Jurkat, Clone E6-1 (cell line): ENCODE data around the gene TMIE.
A peak's percentile ranks its signal among the peaks of the same experiment; 100 is the strongest.

Experiments used
- DNase-seq: peaks from one replicate; pipeline ENCODE4 v3.0.0-alpha.2; 2011; ENCODE audit warnings: low read depth, low spot score
- H3K4me3 ChIP-seq: 2 replicates; pipeline ENCODE4 v1.5.1; 2011; ENCODE audit warnings: mild to moderate bottlenecking, low read length, control low read depth, moderate library complexity

The TMIE gene

DNA sequence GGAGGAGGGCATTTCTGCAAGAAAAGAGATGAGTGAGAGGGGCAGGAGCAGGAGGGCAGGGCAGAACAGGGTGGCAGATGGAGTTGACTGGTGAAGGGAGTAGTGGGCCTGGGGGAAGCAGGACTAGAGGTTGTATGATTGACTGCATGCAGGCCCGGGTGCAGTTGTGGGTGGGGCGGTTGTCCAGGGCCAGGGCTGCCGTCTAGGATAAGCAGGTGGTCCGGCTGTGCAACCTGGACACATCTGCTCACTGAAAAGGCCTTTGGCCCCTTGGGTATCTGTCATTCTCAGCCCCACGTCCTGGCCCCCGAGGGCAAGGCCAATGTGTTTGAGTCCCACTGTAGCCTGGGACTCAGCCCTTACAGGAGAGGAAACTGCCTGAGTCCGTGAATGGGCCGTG, 33.1 kb upstream of the TMIE start:
- no peak for DNase-seq
- H3K4me3 ChIP-seq, result no peak overlapping the region

DNA sequence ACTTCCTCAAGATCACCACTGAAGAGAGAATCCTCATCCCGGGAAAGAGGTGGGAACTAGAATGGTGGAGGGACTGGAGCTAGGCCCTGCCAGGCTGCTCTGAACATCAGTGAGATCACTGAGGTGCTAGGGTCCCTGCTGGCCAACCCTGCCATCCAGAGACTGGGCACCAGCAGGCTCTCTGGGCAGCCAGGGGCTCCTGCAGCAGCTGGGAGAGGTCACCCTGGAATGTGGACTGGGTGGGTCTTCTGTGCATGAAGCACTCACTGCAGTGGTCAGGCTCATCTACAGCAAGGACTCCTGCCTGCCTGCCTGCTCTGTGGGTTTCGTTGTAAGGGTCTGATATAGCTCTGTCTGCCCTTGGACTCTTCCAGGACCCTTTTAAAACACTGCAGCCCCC, 32.6 kb upstream of the TMIE start:
- DNase-seq, result no peak
- H3K4me3 ChIP-seq, result no peak overlapping the region

DNA sequence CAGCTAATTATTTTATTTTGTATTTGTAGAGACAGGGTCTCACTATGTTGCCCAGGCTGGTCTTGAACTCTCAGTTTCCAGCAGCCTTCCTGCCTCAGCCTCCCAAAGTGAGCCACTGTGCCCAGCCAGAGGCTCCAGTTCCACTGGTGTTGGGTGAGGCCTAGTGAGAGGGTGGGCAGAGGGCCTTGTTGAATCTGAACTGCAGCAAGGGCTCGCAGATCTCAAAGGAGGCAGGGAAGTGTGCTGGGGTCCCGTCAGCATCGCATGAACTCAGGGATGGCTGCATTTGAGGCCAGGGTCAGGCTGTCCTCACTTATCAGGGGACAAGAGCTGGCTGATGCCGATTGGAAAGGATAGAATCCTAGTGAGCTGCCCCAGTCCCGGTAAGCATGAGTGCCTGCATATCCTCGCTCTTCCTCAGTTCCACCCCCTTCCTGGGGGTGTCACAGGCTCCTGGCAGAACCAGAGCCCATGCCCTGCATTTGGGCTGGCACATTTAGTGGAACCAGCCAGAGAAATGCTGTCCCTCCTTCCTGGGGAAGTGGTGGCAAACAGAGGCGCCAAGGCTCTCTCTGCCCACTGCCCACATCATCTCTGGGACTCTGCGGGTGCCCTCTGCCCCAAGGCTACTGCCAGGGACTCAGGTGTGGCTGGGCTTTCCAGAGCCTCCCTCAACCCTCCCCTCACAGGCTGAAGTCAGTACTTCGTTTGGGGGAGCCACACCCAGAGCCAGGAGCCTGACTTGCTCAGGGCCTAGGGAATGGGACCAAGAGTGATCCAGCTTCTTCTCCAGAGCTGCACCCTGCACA, 31.8 kb upstream of the TMIE start:
- no peak overlapping the region for H3K4me3 ChIP-seq
- DNase-seq, result no peak

DNA sequence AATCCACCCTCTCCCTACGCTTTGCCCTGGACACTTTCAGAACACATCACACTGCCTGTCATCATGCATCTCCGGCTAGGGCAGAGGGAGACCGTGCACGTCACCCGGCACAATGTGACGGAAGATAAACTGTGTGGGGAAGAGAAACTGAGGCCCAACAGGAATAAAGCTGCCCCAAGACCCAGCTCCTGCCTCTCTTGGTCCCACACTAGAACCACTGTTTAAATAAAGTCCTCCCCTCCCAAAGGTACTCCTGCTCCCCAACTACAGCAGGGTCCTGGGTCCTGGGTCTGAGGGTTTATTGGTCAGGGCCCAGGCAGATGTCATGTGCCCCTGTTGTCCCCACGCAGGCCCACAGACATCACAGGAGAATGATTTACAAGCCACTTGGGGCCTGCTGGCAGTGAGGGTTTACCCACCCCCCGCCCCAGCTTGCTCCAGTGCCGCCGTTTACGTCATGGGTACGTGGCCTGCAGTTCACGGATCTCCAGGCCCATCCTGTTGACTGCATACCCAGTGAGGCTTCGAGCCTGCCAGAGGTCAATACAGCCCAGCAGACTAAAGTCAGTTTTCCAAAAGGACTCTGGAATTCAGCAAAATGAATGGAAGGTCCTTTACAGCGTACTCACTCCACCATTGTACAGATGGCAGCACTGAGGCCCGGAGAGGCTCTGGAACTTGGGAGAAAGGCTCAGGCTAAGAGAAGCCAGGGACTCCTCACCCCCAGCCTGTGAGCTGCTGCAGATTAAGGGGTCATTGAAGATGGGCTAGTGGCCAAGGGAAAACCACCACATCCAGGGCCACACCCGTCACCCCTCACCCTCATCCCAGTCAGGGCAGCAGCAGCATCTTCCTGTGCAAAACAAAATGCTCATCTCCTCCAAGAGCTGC, 30.9 kb upstream of the TMIE start:
- no peak overlapping the region for H3K4me3 ChIP-seq
- DNase-seq, result no peak

DNA sequence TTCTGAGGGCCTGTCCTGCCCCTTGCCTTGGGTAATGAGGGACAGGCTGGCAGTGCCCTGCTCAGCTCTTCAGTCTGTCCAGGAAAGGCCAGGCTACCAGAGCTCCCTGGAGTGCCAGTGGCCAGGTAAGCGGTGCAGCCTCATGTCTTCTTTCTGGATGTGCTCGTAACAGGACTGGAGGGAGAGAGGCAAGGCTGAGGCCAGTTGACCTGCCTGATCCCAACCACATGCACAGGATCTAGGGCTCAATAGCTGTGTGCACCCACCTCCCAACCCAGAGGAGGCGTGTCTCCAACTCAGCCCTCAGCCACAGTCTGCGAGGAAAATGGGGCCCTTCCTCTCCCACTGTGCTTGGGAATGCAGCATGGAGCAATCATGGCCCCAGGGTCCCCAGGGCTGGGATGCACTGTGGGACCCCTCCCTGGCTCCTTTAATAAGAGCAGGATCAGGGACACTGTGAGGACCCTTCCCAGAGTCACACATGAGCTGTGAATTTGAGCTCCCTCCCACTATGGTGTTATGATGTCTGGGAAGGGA, 30.2 kb upstream of the TMIE start:
- DNase-seq, result no peak
- no peak overlapping the region for H3K4me3 ChIP-seq

DNA sequence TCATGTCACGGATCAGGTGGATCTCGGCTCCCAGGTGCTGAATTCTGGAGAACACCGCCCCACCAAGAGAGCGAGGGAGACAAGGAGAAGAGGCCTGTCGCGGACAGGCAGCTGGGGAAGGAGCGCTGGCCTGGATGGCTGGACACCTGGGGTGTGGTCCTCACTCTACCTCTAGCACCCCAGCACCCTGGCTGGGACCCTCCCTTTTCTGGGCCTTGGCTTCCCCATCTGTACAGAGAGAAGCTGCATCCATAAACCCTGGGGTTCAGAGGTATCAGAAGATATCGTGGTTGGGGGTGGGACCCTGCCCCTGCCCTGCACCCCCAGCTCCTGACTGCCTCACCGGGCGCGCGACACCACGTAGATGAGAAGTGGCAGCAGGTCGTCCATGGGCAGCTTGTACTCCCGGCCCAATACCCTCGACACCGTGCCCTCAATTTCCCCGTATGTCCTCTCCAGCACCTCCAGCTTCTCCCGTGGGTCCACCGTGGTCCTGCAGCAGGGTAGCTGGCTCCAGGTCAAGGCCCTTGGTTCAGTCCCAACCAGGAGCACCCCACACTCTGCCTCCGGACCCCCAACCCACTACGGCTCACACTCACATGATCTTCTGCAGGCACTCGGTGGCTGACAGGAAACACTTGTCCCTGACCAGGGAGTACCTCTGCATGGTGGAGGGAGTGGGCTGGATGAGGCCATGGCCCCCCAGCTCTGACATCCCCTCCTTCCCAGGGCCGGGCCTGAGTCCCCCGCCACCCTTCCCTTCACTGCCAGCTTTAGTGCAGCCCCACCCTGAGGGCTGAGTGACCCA, 29.4 kb upstream of the TMIE start:
- no peak for DNase-seq
- H3K4me3 ChIP-seq, result no peak overlapping the region

DNA sequence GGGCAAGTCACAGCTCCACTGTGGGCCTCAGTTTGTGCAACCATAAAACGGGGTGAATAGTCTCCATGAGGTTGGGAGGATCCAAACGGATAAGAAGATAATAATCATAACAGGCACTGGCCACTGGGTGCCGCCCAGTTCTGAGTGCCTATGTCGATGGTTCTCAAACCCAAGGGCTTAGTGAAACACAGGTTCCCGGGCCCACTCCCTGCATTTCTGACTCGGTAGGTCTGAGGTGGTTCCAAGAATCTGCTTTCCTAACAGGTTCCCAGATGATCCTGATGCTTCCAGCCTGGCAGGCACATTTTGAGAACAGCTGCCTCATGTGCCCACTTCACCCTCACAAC, 28.9 kb upstream of the TMIE start:
- no peak for DNase-seq
- no peak overlapping the region for H3K4me3 ChIP-seq

DNA sequence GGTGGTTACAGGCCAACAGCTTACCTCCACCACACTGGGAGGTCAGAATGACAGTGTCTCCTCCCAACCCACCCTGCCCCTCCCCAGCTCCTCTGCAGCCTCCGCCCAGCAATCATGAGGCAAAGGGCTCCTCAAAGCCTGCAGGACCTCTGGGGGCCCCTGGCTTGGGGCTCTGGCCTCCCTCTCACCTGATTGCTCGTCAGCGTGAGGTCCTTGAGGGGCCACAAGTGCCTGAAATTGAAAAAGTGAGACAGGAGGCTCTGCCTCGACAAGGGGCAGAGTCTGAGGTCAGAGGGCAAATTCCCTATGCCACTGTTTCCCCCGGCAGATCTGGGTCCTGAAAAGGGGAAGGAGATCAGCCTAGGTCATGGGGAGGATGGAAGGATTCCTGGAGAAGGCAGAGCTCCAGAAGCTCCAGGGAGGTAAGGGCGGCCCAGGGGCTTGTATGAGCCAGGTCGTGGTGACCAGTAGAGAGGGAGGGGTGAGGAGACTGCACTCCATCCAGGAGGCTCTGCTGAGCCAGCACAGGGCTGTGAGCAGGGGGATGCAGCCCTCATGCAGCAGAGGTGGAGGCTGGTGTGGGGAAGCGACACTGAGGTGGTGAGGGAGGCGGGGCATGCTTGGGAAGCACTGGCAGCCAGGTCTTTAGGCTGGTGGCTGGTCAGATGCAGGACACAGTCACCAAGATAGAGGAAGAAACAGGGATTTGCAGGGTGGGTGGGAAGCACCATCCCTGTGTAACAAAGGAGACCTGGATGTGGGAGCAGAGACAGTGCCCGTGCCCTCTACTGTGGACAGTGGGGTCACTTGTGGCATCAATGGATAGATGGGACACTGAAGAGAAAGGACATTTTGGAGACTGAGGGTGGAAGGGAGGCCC, 27.8 kb upstream of the TMIE start:
- no peak overlapping the region for H3K4me3 ChIP-seq
- DNase-seq, result no peak

DNA sequence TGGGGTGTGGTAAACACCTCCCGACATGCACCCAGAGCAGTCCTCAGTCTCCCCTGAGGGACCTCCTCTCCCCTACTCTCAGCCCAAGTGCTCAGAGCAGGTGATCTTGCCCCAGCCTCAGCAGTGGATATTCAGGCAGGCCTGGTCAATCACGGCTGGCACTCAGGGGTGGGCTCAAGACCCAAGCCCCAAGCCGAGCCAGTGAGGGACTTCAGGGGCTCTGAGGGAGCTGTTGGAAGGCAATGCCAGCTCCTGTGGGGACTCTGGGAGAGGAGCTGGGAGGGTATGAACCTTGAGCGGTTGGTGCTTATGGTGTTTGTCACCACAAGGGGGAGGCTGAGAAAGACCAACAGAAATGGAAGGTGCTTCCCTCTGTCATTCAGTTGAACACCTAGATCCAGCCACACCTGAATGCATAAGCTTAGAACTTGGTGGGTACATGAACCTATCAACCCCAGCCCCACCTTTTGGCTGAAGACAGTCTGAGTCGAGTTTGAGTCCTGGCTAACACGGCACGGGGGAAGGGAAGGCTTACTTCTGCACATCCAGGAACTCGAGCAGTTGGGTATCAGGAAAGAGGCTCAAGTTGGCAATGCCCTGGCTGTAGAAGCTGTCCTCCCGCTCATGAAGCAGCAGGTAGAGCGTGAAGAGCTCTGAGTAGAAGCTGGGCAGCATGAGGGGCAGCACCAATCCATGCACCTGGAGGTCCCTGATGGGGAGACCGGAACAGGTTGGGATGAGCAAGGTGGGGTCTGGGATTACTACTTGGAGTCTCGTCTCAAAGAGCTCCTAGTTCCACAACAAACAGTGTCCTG, 27.0 kb upstream of the TMIE start:
- peak; percentile 27 for DNase-seq
- no peak overlapping the region for H3K4me3 ChIP-seq

DNA sequence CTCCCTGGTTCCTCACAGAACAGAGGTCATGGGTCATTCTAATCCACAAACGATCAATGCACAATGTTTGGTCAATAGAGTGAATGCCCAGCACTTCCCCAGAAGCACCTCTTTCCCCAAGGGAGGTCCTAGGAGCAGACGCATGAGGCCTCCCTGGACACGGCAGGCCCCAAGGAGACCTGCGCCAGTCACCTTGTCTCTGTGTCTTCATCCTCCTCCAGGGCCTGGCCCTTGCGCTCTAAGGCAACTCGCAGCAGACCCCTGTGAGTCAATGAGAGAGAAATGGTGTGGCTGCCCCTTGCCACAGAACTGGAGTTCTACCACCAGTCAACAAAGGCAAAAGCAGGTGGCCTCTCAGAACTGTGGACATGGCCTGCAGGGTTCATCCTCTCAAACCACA, 25.8 kb upstream of the TMIE start:
- no peak overlapping the region for H3K4me3 ChIP-seq
- DNase-seq, result no peak

DNA sequence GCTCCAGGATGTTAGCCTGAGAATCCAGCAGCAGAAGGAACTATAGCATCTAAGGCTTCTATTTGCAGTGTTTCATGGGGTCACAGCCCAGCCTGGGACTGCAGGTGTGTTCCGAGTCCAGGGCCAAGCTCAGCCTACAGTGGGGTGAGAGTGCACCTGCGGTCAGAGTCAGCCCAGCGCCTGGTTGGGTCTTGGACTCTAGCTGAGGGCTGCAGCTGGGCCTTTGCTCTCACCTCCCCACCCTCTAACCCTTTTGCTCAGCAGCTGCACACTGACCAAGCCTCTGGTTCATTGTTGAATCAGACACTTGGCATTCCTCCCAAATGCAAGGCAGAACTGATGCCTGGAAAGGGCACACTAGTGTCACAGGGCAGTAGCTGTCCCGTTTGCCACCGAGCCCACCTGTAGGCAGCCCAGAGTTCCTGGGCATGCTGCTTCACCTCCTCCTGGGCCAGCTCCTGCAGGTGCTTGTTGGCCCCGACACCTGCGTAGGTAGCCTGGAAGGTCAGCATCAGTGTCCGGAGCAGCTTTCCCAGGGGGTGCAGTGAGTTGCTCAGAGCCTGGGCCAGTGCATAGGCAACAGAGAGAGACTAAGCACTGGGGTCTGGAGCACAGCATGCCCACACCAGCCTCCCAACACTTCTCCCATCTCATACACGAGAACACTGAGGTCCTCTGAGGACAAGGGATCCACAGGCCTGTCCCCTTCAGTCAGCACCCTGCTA, 25.2 kb upstream of the TMIE start:
- H3K4me3 ChIP-seq, result no peak overlapping the region
- no peak for DNase-seq

DNA sequence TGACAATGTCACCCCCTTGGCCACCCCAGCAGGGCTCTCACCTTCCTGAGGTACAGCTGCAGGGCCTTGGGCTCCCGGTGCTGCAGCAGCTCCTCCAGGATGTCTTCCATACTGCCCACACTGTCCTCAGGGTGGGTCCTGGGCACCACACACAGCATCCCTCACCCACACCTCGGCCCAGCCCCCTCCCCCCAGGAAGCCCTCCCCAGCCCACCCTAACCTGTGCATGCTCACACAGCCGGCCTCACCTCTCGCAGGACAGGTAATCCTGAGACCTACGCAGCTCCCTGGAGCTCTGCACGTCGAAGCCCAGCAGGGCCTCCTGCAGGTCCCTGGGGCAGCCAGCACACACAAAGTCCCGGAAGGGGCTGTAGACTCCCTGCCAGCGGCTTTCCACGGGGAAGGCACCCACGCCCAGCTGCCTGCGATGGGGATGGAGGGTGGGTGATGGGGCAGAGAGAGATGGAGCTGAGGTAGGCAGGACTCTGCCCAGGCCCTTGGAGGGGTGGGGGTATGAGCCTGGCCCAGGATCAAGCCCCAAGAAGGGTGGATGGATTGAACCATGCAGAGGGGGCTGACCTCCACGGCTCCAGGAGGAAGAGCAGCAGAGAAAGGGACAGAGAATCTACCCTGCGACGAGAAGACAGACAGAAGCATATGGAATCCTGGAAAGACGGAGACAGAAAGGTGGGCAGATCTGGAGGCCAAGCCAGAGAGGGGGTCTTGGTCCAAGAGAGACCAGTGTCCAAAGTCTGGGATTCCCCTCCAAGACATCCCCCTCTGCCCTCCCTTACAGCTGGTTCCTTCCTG, 24.4 kb upstream of the TMIE start:
- no peak for DNase-seq
- H3K4me3 ChIP-seq, result no peak overlapping the region

DNA sequence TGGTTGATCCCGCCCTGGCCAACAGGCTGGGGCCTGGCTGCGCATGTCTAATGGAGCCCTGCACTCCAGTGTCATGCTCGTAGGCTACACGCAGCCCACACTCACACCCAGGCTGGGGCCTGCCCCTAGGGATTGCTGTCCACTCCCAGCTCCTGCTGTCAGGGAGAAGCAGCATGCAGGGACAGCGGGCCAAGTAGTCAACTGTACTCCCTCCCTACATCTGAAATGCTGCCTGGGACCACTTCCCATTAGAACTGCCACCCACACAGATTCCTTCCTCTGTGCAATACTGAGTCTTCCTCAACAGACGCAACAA, 23.8 kb upstream of the TMIE start:
- DNase-seq, result no peak
- no peak overlapping the region for H3K4me3 ChIP-seq

DNA sequence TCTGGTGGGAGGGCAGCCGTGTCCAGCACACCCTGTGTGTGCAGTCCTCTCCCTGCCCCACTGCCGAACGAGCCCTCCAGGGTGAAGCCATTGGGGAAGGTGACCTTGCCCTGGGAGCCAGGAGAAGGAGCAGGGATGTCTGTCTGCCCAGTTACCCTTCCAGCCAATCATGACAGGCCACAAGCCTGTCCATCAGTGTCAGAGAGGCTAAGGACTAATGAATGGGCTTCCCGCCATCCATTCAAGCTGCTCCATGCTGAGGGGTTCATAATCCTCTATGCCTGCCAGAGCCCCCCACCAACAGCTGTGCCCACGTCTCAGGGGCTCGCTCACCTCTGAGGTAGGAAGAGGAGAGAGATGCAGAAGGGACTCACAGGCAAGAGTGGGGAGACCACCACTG, 22.9 kb upstream of the TMIE start:
- no peak overlapping the region for H3K4me3 ChIP-seq
- DNase-seq, result no peak

DNA sequence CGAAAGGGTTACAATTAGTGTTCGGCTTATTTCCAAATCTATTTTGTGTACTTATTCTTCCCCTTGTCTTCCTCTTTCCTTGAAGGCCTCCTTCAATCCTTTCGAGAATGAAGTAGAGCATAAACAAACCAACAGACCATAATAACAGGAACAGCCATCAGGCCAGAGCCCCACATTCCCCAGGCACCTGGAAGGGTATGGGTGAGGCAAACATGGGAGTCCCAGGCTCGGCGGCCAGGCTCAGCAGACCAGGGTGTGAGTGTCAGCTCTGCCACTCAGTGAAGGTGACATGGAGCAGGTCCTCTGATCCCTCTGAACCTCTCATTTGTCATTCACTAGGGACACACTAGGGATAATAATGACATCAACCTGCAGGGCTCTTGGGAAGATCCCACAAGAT, 21.5 kb upstream of the TMIE start:
- no peak for DNase-seq
- H3K4me3 ChIP-seq, result no peak overlapping the region

DNA sequence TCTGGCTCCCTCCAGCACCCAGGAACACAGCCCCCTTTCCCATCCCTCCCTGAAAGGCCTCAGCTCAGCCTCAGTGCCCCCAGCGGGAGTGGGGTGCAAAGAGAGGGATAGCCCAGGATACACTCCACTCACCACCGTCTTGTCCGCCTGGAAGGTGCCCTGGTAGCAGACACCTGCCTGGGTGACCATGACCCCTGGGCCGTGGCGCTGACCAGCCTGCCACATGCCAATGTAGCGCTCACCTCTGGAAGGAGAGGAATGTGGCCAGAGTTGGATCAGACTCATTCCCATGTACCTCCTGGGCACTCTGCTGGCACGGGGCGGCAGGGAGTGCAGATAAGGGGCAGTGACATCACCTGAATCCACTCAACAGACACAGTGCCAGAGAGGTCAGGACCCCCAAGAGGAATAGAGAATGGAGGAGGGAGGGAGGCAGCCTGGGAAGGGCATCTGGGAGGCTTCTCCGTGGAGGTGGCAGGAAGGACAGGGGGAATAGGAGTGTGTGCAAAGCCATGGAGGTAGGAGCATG, 20.8 kb upstream of the TMIE start:
- H3K4me3 ChIP-seq, result no peak overlapping the region
- DNase-seq, result no peak
